MCF 10A (cell line): Measurements from ENCODE around the gene CETP. TPM values are rescaled to one million over a fixed set of nuclear protein-coding genes. Genes with fewer than 3 reads are reported as not detected.

Source experiments
- BruUV-seq: library from RNA; stranded (reverse); fragments of 400-500 nt; replicated peaks from 2 replicates; lab custom pipeline; 2021; lab: Mats Ljungman, UMichigan
- CTCF ChIA-PET: fragments of 300-600 bp; sonication (Branson Sonifier 250); formaldehyde crosslinking; extraction: SDS; loops from one replicate; lab custom pipeline; 2021; ENCODE audit warnings: antibody characterized with exemption, inconsistent platforms; lab: Yijun Ruan, JAX
- POLR2A ChIA-PET: fragments of 300-600, 350-650 bp; sonication (Branson Sonifier 250); formaldehyde crosslinking; extraction: SDS; loops from one replicate; lab custom pipeline; 2020; ENCODE audit warnings: antibody characterized with exemption, inconsistent platforms; lab: Yijun Ruan, JAX
- DNase-seq: peaks from one replicate; pipeline ENCODE4 v3.0.0-alpha.2; 2018; ENCODE audit not compliant: unreplicated experiment
- H3K27ac Mint-ChIP-seq: one replicate; pipeline ENCODE4 v1.8.0; 2022; ENCODE audit warnings: mild to moderate bottlenecking, low read depth, mixed read lengths; ENCODE audit not compliant: unreplicated experiment
- H3K27me3 Mint-ChIP-seq: one replicate; pipeline ENCODE4 v1.8.0; 2022; ENCODE audit warnings: mixed read lengths; ENCODE audit not compliant: insufficient read depth, unreplicated experiment
- H3K36me3 Mint-ChIP-seq: one replicate; pipeline ENCODE4 v1.8.0; 2022; ENCODE audit warnings: mild to moderate bottlenecking, moderate library complexity, mixed read lengths; ENCODE audit not compliant: insufficient read depth, unreplicated experiment
- H3K4me1 Mint-ChIP-seq: one replicate; pipeline ENCODE4 v1.8.0; 2022; ENCODE audit warnings: mixed read lengths; ENCODE audit not compliant: insufficient read depth, unreplicated experiment
- H3K4me3 Mint-ChIP-seq: one replicate; pipeline ENCODE4 v1.8.0; 2022; ENCODE audit warnings: mild to moderate bottlenecking, moderate library complexity, mixed read lengths; ENCODE audit not compliant: unreplicated experiment
- H3K9me3 Mint-ChIP-seq: one replicate; pipeline ENCODE4 v1.8.0; 2022; ENCODE audit warnings: mixed read lengths; ENCODE audit not compliant: unreplicated experiment
- CTCF ChIP-seq: fragments of 200-600 bp; IDR thresholded peaks from one replicate; pipeline ENCODE4 v1.8.0; 2022; ENCODE audit warnings: antibody characterized with exemption, mild to moderate bottlenecking; ENCODE audit not compliant: unreplicated experiment
- intact Hi-C: fragments of 100-400 bp; cut with micrococcal nuclease; formaldehyde crosslinking; loops from 2 replicates; pipeline ENCODE4 v1.14.1; 2022
- total RNA-seq: library from RNA; stranded (reverse); gene quantifications from 2 replicates; pipeline ENCODE4 v1.2.3, GENCODE V29; 2022

The CETP gene
- total RNA-seq, 1 experiment from 2014 or later = not detected

GRCh38 chr16:57000271-57001025 lies 38.7 kb downstream of the CETP start:
- peak; percentile 80 for DNase-seq
- Mint-ChIP-seq H3K27ac (peak overlapping the region; percentile 57), H3K9me3 (no peaks in the 10 kb centered on the region), H3K36me3 (no peaks in the 10 kb centered on the region), H3K4me1 (no peaks in the 10 kb centered on the region), H3K4me3 (no peak overlapping the region), H3K27me3 (no peaks in the 10 kb centered on the region)
- BruUV-seq = no TSS peak
- intact Hi-C loops = no loop called here
- ChIA-PET CTCF (no interaction called here), POLR2A (interaction anchor here (2.0 kb wide), 1 partner anchor 11 kb away, joined by 7 read pairs; the partner anchor contains the start of gene NLRC5)
- no peak for TF ChIP-seq CTCF

- no peak for TF ChIP-seq CTCF
- no peaks in the 10 kb centered on the region for H3K4me1 Mint-ChIP-seq
- H3K27me3 Mint-ChIP-seq = no peaks in the 10 kb centered on the region
- POLR2A ChIA-PET = no interaction called here
- no peak overlapping the region for H3K4me3 Mint-ChIP-seq
- H3K36me3 Mint-ChIP-seq = no peaks in the 10 kb centered on the region
- no peaks in the 10 kb centered on the region for H3K9me3 Mint-ChIP-seq
- no peak overlapping the region for H3K27ac Mint-ChIP-seq
- intact Hi-C loops = no loop called here
- no peak for DNase-seq
- CTCF ChIA-PET = no interaction called here
- no TSS peak for BruUV-seq
Observed at GRCh38 chr16:57001026-57001679, 39.4 kb downstream of the CETP start.

- intact Hi-C loops = no loop called here
- H3K27me3 Mint-ChIP-seq = no peaks in the 10 kb centered on the region
- TF ChIP-seq CTCF = no peak
- H3K9me3 Mint-ChIP-seq = no peaks in the 10 kb centered on the region
- H3K4me3 Mint-ChIP-seq = no peak overlapping the region
- no peak for DNase-seq
- CTCF ChIA-PET = no interaction called here
- no TSS peak for BruUV-seq
- no peak overlapping the region for H3K27ac Mint-ChIP-seq
- H3K4me1 Mint-ChIP-seq = no peaks in the 10 kb centered on the region
- no peaks in the 10 kb centered on the region for H3K36me3 Mint-ChIP-seq
- POLR2A ChIA-PET = interaction anchor here (0.6 to 1.7 kb wide), 4 partner anchors 14 to 162 kb away, joined by 3 to 6 read pairs (median 4); partner anchors contain the start of gene NLRC5
Observed at GRCh38 chr16:57003439-57004386, 42.0 kb downstream of the CETP start.
